IMR-90 (cell line): ENCODE results near the gene CRTAC1. TPM values are rescaled to one million over a fixed set of nuclear protein-coding genes. Genes with fewer than 3 reads are reported as not detected.

Experiments
- ATAC-seq: fragments of 200-7000 bp; cut with Tn5 transposase; 2 replicates; pipeline ENCODE4 v1.9.1; 2020; ENCODE audit warnings: low read depth, mild to moderate bottlenecking, moderate library complexity
- BruUV-seq: library from RNA; stranded (reverse); fragments of 400-500 nt; replicated peaks from 2 replicates; lab custom pipeline; 2021; lab: Mats Ljungman, UMichigan
- CTCF ChIA-PET: fragments of 300-600 bp; formaldehyde crosslinking; extraction: SDS; loops from one replicate; lab custom pipeline; 2021; ENCODE audit warnings: antibody characterized with exemption; lab: Yijun Ruan, JAX
- POLR2A ChIA-PET: fragments of 300-600 bp; sonication (Branson Sonifier 250); formaldehyde crosslinking; loops from one replicate; lab custom pipeline; 2022; ENCODE audit warnings: antibody characterized with exemption; ENCODE audit not compliant: unreplicated experiment; lab: Charles Lee
- DNase-seq: peaks from one replicate; pipeline ENCODE4 v3.0.0; 2013
- H2AFZ ChIP-seq: replicated peaks from 2 replicates; pipeline ENCODE3; 2013; ENCODE audit warnings: low read length, mild to moderate bottlenecking; ENCODE audit not compliant: poor library complexity
- H2AK5ac ChIP-seq: 2 replicates; pipeline ENCODE4 v1.6.1; 2013; ENCODE audit warnings: low read depth, low read length, inconsistent platforms
- H2AK9ac ChIP-seq: replicated peaks from 2 replicates; pipeline ENCODE3; 2013; ENCODE audit warnings: mild to moderate bottlenecking, low read depth, low read length, moderate library complexity; ENCODE audit not compliant: poor library complexity
- H2BK120ac ChIP-seq: 2 replicates; pipeline ENCODE4 v1.6.1; 2013; ENCODE audit warnings: low read depth, low read length, inconsistent platforms
- H2BK15ac ChIP-seq: 3 replicates; pipeline ENCODE4 v1.6.1; 2013; ENCODE audit warnings: low read depth, low read length, inconsistent platforms
- H2BK20ac ChIP-seq: 2 replicates; pipeline ENCODE4 v1.6.1; 2013; ENCODE audit warnings: low read depth, mild to moderate bottlenecking, inconsistent platforms, low read length, moderate library complexity
- H2BK5ac ChIP-seq: 2 replicates; pipeline ENCODE4 v1.6.1; 2013; ENCODE audit warnings: mild to moderate bottlenecking, low read depth, low read length, inconsistent platforms; ENCODE audit not compliant: poor library complexity, severe bottlenecking
- H3K14ac ChIP-seq: replicated peaks from 2 replicates; pipeline ENCODE4 v1.6.1; 2013; ENCODE audit warnings: low read depth, low read length, inconsistent platforms
- H3K18ac ChIP-seq: 2 replicates; pipeline ENCODE4 v1.6.1; 2013; ENCODE audit warnings: low read depth, low read length, control low read depth
- H3K23ac ChIP-seq: 2 replicates; pipeline ENCODE4 v1.6.1; 2013; ENCODE audit warnings: low read depth, low read length, inconsistent platforms
- H3K27ac ChIP-seq: 2 replicates; pipeline ENCODE4 v1.5.1; 2013; ENCODE audit warnings: mild to moderate bottlenecking, control low read depth, low read length; ENCODE audit not compliant: insufficient read depth
- H3K27me3 ChIP-seq: 2 replicates; pipeline ENCODE4 v1.6.1; 2013; ENCODE audit warnings: low read length; ENCODE audit not compliant: control insufficient read depth, insufficient read depth
- H3K36me3 ChIP-seq: 2 replicates; pipeline ENCODE4 v1.6.1; 2013; ENCODE audit warnings: low read length, mixed read lengths; ENCODE audit not compliant: control insufficient read depth, insufficient read depth
- H3K4ac ChIP-seq: 2 replicates; pipeline ENCODE4 v1.6.1; 2013; ENCODE audit warnings: low read depth, low read length, inconsistent platforms
- H3K4me1 ChIP-seq: 2 replicates; pipeline ENCODE4 v1.6.1; 2013; ENCODE audit warnings: low read length, mixed read lengths; ENCODE audit not compliant: control insufficient read depth, insufficient read depth
- H3K4me2 ChIP-seq: 2 replicates; pipeline ENCODE4 v1.6.1; 2013; ENCODE audit warnings: low read depth, mild to moderate bottlenecking, control low read depth, low read length, moderate library complexity
- H3K4me3 ChIP-seq: 2 replicates; pipeline ENCODE4 v1.5.1; 2013; ENCODE audit warnings: low read depth, mild to moderate bottlenecking, control low read depth, low read length, moderate library complexity; ENCODE audit not compliant: insufficient read depth
- H3K56ac ChIP-seq: 2 replicates; pipeline ENCODE4 v1.6.1; 2013; ENCODE audit warnings: low read length, inconsistent platforms; ENCODE audit not compliant: insufficient read depth; ENCODE audit errors: extremely low read depth
- H3K79me1 ChIP-seq, 2 experiments: 2 replicates each; pipeline ENCODE4 v1.6.1; 2013; ENCODE audit warnings: low read length in 2 of 2, inconsistent platforms in 1 of 2, low read depth in 1 of 2
- H3K9ac ChIP-seq: 2 replicates; pipeline ENCODE4 v1.6.1; 2013; ENCODE audit warnings: low read depth, low read length, control low read depth
- H3K9me1 ChIP-seq: 2 replicates; pipeline ENCODE4 v1.6.1; 2013; ENCODE audit warnings: low read length, inconsistent platforms; ENCODE audit not compliant: insufficient read depth
- H3K9me3 ChIP-seq: 2 replicates; pipeline ENCODE4 v1.6.1; 2013; ENCODE audit warnings: low read length; ENCODE audit not compliant: control insufficient read depth, insufficient read depth
- H4K20me1 ChIP-seq: 2 replicates; pipeline ENCODE4 v1.6.1; 2013; ENCODE audit warnings: low read length, inconsistent platforms; ENCODE audit not compliant: insufficient read depth
- H4K5ac ChIP-seq: 2 replicates; pipeline ENCODE4 v1.6.1; 2013; ENCODE audit warnings: mild to moderate bottlenecking, low read depth, low read length, control low read depth
- H4K8ac ChIP-seq, 2 experiments: 2 replicates each; pipeline ENCODE4 v1.6.1; 2013; ENCODE audit warnings: low read depth in 2 of 2, low read length in 2 of 2, control low read depth in 1 of 2, inconsistent platforms in 1 of 2
- H4K91ac ChIP-seq: 2 replicates; pipeline ENCODE4 v1.6.1; 2013; ENCODE audit warnings: low read depth, low read length, inconsistent platforms; ENCODE audit not compliant: insufficient read depth
- BHLHE40 ChIP-seq: fragments of 150-350 bp; IDR thresholded peaks from 2 replicates; pipeline ENCODE4 v1.6.1; 2016; ENCODE audit warnings: mild to moderate bottlenecking, low read depth, low read length
- CEBPB ChIP-seq: IDR thresholded peaks from 2 replicates; pipeline ENCODE4 v1.6.1; 2012; ENCODE audit warnings: low read depth, low read length, improper control_type of control experiment
- FOS ChIP-seq: fragments of 150-350 bp; IDR thresholded peaks from 2 replicates; pipeline ENCODE4 v1.6.1; 2016; ENCODE audit warnings: low read depth, low read length
- MXI1 ChIP-seq: IDR thresholded peaks from 2 replicates; pipeline ENCODE4 v1.6.1; 2012; ENCODE audit warnings: low read depth, mild to moderate bottlenecking, low read length, moderate library complexity, borderline replicate concordance
- POLR2A ChIP-seq: IDR thresholded peaks from 2 replicates; pipeline ENCODE4 v1.6.1; 2012; ENCODE audit warnings: mild to moderate bottlenecking, low read depth, low read length
- RCOR1 ChIP-seq: IDR thresholded peaks from 2 replicates; pipeline ENCODE4 v1.6.1; 2012; ENCODE audit warnings: mild to moderate bottlenecking, low read length, improper control_type of control experiment; ENCODE audit not compliant: insufficient replicate concordance
- RFX5 ChIP-seq: IDR thresholded peaks from 2 replicates; pipeline ENCODE4 v1.8.0; 2012; ENCODE audit warnings: low read depth, mild to moderate bottlenecking, low read length, moderate library complexity
- WGBS, 2 experiments: methylation state at CpG; one replicate each; pipeline versions ENCODE4 v1.1.5 to v1.1.7; 2013; ENCODE audit warnings: missing lambda C conversion rate in 2 of 2; ENCODE audit not compliant: insufficient read length in 1 of 2; ENCODE audit errors: extremely low coverage in 2 of 2; 5-methylcytosine and 5-hydroxymethylcytosine counted together
- dilution Hi-C: fragments of 300-500 bp; cut with HindIII; formaldehyde crosslinking; loops from one replicate; pipeline ENCODE4 v1.14.3; 2018; ENCODE audit warnings: low sequenced_read_pairs; ENCODE audit not compliant: unreplicated experiment
- in situ Hi-C: fragments of 300-500 bp; cut with MboI; formaldehyde crosslinking; loops from 3 replicates; pipeline ENCODE4 v1.14.3; 2019; ENCODE audit warnings: low sequenced_read_pairs, inconsistent platforms, mixed read lengths
- intact Hi-C: fragments of 100-400 bp; cut with micrococcal nuclease; formaldehyde crosslinking; loops from 2 replicates; pipeline ENCODE4 v1.10.0; 2022
- polyA plus RNA-seq, 3 experiments: library from polyadenylated mRNA; depleted of rRNA; stranded (reverse); fragments of >200 nt; gene quantifications; 2 replicates each; pipeline ENCODE4 v1.2.3, GENCODE V29; 2012; ENCODE audit warnings: low replicate concordance in 1 of 3
- total RNA-seq: library from RNA; depleted of rRNA; stranded (reverse); fragments of >200 nt; gene quantifications from 2 replicates; pipeline ENCODE4 v1.2.3, GENCODE V29; 2012
- TF ChIP-seq, protein P1 (sequence below): conservative IDR thresholded peaks from 2 replicates; pipeline ENCODE4 v1.5.1; 2012; ENCODE audit warnings: mild to moderate bottlenecking, low read depth, low read length, improper control_type of control experiment
- TF ChIP-seq, protein P2 (sequence below): fragments of 150-350 bp; IDR thresholded peaks from 2 replicates; pipeline ENCODE4 v1.6.1; 2017; ENCODE audit warnings: mild to moderate bottlenecking, antibody characterized with exemption, low read length, low read depth

The CRTAC1 gene
- total and polyA plus RNA-seq, 2 of the 4 experiments (the other 2 are of a cell fraction) = not detected

DNA sequence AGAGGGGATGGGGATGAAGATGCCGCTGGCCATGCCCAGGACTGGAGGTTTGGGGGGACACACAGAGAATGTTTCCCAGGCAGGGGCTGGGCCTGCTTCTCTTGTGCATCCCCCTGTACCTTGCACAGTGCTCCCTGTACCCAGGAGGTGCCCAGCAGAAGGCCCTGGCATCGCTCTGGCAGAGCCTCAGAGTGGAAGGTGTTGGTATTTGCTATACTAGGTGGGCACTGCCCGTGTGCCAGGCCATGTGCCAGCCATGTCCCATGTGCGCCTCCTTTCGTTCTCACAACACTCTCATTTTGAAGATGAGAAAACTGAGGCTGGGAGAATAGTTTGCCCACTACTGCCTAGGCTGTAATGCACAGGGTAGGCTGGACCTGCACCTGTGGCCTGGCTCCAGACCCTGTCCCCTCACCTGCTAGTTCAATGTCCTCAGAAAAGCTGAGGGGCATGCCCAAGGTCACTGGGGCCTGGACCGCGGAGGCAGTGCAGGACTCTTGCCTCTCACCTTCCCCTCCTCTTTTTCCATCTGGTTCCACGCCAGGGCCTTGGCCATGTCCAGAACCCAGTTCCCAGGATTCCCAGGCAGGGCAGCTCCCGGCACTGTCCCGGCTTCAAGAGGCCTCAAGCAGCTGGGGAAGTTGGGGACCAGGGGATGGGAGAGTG is 116.1 kb downstream of the CRTAC1 start:
- H3K23ac ChIP-seq = no peak overlapping the region
- no peak overlapping the region for H3K4me3 ChIP-seq
- no peak overlapping the region for H4K8ac ChIP-seq
- no peak overlapping the region for H3K4ac ChIP-seq
- no peak overlapping the region for H3K14ac ChIP-seq
- no peak for ATAC-seq
- H3K9ac ChIP-seq = no peak overlapping the region
- dilution Hi-C loops = no loop called here
- no peak overlapping the region for H2BK120ac ChIP-seq
- ChIA-PET POLR2A (no interaction called here), CTCF (interaction anchor here (0.8 to 1.8 kb wide), 8 partner anchors 9 to 395 kb away, joined by 3 to 16 read pairs (median 6); no protein-coding TSS in a partner anchor)
- no peak overlapping the region for H3K56ac ChIP-seq
- WGBS, 2 experiments = no CpG with 5 or more reads among the region's 10 CpGs
- H4K20me1 ChIP-seq = no peaks in the 10 kb centered on the region
- H2AFZ ChIP-seq = peak overlapping the region; percentile 44
- H2BK15ac ChIP-seq = no peak overlapping the region
- no peak overlapping the region for H3K27ac ChIP-seq
- no peaks in the 10 kb centered on the region for H3K79me1 ChIP-seq
- no TSS peak for BruUV-seq
- H3K9me3 ChIP-seq = no peaks in the 10 kb centered on the region
- H2BK5ac ChIP-seq = no peak overlapping the region
- H3K4me1 ChIP-seq = no peaks in the 10 kb centered on the region
- DNase-seq = no peak
- H2AK9ac ChIP-seq = no peak overlapping the region
- TF ChIP-seq MXI1 (no peak), RCOR1 (no peak), RFX5 (no peak), CEBPB (no peak), FOS (no peak), POLR2A (no peak), BHLHE40 (no peak)
- TF ChIP-seq, protein P1, sequence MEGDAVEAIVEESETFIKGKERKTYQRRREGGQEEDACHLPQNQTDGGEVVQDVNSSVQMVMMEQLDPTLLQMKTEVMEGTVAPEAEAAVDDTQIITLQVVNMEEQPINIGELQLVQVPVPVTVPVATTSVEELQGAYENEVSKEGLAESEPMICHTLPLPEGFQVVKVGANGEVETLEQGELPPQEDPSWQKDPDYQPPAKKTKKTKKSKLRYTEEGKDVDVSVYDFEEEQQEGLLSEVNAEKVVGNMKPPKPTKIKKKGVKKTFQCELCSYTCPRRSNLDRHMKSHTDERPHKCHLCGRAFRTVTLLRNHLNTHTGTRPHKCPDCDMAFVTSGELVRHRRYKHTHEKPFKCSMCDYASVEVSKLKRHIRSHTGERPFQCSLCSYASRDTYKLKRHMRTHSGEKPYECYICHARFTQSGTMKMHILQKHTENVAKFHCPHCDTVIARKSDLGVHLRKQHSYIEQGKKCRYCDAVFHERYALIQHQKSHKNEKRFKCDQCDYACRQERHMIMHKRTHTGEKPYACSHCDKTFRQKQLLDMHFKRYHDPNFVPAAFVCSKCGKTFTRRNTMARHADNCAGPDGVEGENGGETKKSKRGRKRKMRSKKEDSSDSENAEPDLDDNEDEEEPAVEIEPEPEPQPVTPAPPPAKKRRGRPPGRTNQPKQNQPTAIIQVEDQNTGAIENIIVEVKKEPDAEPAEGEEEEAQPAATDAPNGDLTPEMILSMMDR = no peak
- TF ChIP-seq, protein P2, sequence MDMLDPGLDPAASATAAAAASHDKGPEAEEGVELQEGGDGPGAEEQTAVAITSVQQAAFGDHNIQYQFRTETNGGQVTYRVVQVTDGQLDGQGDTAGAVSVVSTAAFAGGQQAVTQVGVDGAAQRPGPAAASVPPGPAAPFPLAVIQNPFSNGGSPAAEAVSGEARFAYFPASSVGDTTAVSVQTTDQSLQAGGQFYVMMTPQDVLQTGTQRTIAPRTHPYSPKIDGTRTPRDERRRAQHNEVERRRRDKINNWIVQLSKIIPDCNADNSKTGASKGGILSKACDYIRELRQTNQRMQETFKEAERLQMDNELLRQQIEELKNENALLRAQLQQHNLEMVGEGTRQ = no peak
- H3K9me1 ChIP-seq = no peaks in the 10 kb centered on the region
- no peak overlapping the region for H3K18ac ChIP-seq
- intact Hi-C loops = loop anchor here (1.0 to 10.0 kb wide), 5 partner anchors 127 to 1333 kb away; no protein-coding TSS in a partner anchor
- H4K91ac ChIP-seq = no peak overlapping the region
- in situ Hi-C loops = loop anchor here (10.0 kb wide), 1 partner anchor 130 kb away; no protein-coding TSS in a partner anchor
- no peak overlapping the region for H2BK20ac ChIP-seq
- peaks cover 27% of the 10 kb centered on the region for H3K27me3 ChIP-seq
- no peak overlapping the region for H3K4me2 ChIP-seq
- no peaks in the 10 kb centered on the region for H3K36me3 ChIP-seq
- no peak overlapping the region for H2AK5ac ChIP-seq
- H4K5ac ChIP-seq = no peak overlapping the region
